Renal cortical epithelial cell (primary cell): ENCODE measurements around the gene PLA2G2E. TPM values are rescaled to one million over a fixed set of nuclear protein-coding genes. Genes with fewer than 3 reads are reported as not detected.
"Not testable (repeated sequence)": the region's sequence is repeated elsewhere in the genome, so short reads cannot be mapped to it uniquely, and the experiment has no call there.

Experiments
- DNase-seq: peaks from one replicate; pipeline ENCODE4 v3.0.0-alpha.2; 2011; ENCODE audit warnings: low read depth
- total RNA-seq: library from RNA; depleted of rRNA; stranded (reverse); fragments of >200 nt; gene quantifications from 2 replicates; pipeline ENCODE4 v1.2.3, GENCODE V29; 2014

Gene PLA2G2E
- total RNA-seq, 1 donor from 2014 or later, result not detected

GRCh38 chr1:19927130-19927421, 3.7 kb upstream of the PLA2G2E start:
- DNase-seq, result not testable (repeated sequence)

DNA sequence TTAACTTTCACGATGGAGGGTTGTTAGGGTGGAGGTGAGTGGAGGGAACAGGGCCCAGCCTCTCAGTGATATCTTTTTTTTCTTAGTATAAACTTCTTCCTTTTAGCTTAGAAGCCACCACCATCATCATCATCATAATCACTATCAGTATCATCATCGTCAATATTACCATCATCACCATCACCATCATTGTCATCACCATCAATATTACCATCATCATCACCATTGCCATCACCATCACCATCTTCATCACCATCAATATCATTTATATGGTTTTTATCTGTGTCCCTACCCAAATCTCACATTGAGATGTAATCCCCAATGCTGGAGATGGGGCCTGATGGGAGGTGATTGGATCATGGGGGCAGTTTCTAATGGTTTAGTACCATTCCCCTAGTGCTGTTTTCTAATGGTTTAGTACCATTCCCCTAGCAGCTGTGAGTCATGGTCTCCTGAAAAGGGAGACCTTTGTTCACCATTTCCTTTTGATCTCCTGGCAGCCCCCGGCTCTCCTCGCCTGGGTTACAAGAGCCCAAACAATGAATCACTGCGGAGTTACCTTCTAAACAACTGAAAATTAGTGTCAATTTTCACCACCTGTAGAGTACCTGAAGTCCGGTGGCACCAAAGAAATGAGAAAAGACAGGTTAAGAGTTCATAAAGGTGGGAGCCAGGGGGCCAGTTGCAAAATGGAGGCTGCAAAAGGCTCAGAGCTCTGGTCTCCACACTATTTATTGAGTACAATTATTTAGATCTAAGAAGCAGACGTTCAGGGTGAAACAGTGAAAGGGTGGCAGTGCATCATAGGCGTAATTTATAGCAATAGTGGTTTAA, 3.1 kb upstream of the PLA2G2E start:
- peak; percentile 91 for DNase-seq

DNA sequence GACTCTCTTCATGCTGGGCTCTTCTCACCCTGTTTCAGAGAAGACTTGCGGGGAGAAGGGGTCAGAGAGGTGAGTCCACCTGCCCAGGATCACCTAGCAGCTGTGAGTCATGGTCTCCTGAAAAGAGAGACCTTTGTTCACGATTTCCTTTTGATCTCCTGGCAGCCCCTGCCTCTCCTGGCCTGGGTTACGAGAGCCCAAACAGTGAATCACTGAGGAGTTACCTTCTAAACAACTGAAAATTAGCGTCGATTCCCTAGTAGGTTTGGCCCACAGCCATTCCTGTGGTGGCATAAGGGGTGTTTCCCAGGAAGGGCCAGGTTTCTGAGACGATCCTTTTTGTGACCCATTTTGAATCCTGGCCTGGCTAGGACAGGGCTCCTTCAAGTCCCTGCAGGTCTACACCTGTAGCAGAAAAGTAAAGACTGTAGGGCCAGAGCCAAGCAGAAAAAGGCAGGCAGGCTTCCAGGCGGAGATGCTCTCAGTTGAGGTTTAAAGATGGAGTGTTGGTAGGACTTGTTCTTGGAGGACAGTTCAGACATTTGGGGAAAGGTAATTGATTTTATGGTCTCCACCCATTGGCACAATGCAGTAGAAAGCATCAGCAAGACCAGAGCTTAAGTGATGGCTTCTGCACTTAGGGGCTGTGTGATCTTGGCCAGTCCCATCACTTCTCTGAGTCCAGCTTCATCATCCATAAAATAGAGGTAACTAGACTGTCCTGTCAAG, 2.1 kb upstream of the PLA2G2E start:
- peak; percentile 90 for DNase-seq

DNA sequence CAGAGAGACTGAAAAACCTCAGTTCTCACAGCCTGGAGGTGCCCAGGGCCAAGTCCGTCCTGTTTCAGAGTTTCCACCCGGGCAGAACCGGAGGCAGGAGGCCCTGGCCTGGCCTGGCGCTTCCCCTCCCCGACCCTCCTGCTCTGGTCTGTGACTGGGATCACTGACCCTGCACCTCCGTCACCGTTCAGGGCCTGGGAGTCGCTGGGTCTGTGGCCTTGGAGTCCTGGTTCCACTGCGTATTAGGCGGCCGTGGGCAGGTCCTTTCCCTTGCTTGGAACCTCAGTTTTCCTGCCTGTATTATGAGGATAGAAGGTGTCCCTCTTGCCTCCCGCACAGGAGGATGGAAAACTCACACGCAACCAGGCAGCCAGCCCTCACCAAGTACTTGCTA, 533 bp upstream of the PLA2G2E start:
- DNase-seq, result no peak

DNA sequence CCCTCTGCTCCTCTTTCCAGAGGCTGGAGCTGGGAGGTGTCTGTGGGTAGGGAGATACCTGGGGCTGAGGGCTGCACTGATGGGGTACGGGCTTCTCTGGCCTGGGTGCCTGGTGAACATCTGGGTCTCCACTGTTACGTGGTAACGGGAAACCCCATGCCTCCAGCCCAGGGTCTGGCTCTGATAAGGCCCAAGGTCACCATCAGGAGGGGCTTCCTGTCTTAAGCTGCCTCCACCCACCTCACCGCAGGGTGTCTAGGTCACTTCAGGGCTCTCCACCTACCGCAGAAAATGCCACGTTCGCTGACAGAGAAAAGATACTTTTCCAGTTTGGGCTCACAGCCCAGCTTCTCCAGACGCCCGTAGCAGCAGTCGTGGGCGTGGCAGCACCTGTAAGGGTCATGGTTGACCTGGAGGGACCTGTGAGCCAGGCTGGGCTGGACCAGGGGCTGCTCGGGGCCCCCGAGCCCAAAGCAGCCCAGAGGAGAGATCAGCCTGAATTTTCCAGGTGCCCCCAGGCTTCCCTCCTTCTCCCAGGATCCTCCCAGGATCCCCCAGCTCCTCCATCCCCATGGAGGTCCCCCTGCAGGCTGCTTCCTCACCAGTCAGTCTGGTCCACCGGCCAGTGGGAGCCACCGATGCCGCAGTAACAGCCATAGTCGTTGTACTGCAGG, 1.3 kb downstream of the PLA2G2E start:
- DNase-seq, result no peak

DNA sequence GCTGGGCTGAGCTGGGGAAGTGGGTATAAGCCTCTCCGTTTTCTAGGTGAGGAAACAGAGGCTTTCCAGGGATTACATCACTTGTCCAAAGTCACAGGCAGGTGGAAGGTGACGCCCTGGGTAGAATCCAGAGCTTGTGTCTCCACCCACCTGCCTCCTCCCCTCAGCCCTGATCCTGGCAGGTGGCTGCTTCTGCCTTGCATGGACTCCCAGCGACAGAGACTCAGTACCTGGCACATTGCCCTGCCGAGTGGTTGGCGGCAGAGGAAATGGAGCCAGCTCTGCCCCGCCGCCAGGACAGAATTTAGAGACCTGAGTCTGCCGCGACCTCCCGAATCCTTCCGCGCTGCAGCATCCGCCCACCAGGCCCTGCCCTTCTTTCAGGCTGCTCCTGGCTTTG, 2.1 kb downstream of the PLA2G2E start:
- DNase-seq, result no peak

DNA sequence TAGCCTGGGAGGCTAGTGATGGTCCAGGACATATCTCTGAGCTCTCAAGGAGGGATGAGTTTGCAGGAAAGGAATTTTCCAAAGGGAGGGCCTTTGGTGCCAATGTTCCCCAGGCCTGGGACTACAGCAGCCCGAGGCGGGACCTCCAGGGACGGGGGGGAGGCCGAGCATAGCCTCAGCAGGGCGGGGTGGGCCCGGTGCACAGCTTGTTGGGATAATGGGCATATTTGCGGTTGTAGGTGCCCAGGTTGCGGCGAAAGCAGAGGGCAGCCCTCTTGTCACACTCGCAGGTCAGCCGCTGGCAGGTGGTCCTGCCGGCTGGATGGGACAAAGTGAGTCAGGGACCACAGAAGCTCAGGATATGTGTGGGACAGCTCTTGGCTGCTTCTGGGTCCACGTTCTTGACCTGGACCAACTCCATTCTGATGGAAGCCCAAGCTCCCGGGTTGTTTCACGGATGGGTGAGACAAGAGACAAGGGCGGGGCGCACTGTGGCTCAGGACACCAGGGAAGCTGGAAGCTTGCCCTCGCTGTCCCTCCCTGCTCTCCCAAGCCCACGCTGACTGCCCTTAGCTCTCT, 3.2 kb downstream of the PLA2G2E start:
- no peak for DNase-seq

DNA sequence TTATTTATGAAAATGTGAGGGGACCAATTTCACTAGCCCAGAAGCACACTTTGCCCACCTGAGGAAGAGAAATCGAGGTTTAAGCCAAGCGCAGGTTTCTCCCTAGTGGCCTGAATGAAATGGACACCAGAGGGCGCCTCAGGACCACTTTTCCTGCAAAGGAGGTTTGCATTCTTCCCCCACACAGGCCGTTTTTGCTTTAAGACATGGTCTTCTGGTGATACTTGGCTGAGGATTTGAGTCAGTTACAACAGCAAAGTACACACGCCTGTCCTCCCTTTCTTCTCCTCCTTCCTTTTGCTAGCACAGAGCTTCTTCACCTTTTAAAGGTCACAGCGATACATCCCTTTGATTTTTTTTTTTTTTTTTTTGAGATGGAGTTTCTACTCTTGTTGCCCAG, 5.4 kb downstream of the PLA2G2E start:
- DNase-seq, result peak; percentile 67

DNA sequence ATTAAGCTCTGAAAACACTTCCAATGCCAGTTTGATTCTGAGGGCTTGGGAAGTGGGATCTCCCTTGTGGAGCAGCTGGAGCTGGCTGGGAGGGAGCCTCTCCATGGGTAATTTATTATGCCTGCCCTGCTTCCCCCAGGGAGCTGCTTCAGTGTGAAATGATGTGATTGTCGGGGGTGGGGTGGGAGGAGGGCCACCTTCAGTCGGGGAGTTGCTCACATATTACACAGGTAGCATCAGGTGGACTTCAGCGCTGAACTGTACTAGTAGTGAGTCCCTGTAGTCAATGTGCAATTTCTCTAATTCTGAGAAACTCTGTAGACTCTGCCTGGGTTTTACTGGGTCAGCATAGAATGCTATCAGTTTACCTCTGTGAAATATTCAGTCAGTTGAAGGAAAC, 12.8 kb downstream of the PLA2G2E start:
- DNase-seq, result no peak

DNA sequence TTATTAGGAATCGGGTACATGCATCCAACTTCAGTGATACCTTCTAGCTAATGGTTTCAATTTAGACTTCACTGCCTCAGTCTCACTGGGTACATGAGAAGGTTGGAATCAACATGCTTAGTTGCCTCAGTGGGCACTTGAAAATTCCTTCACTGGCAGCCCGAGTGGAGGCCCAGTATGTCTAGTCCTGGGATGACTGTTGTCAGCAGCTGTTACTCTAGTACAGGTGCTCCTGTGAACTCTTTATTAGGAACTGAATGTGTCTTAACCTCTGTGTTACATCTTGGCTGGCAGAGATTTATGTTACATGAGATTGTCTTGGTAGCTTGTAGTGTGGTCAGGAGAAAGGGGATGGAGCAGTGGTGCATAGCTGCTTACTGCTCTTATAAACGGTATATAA, 13.4 kb downstream of the PLA2G2E start:
- no peak for DNase-seq

DNA sequence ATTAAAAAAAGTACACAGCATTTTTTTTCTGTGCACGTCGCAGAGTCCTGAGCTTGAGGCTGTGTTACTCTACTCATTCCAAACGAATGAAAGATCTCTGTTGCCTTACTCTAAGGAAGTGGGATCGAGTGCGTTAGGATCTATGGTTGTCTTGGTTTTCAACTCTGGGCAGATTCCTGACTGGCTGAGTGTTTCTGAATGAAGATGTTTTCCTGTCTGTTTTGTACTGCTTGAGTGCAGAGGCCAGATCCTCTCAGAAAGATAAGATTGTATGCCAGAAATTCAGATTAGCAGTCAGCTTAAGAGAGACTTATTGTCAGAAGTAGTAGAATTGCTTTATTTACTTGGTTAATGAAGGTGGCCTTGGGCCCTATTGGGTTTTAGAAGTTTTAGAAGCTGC, 14.0 kb downstream of the PLA2G2E start:
- DNase-seq, result no peak

GRCh38 chr1:19907456-19907855, 16.0 kb downstream of the PLA2G2E start:
- DNase-seq, result no peak

DNA sequence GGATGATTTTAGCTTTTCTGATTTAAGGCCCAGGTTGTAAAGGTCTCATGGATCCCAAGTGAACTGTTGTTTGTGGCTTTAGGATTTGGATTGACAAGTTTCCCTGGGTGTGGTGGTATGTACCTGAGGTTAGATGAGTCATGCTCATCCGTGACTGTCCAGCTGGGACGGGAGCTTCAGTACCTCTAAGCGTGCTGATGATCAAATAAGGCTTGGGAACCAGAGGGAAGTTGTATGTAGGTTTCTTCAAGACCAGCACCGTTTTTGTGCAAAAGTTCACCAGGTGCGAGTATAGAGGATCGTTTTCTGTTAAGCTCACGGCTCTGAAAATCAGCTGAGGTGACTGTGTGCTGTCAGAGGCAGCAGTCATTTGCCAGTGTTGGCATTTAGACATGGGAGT, 19.8 kb downstream of the PLA2G2E start:
- peak; percentile 72 for DNase-seq

DNA sequence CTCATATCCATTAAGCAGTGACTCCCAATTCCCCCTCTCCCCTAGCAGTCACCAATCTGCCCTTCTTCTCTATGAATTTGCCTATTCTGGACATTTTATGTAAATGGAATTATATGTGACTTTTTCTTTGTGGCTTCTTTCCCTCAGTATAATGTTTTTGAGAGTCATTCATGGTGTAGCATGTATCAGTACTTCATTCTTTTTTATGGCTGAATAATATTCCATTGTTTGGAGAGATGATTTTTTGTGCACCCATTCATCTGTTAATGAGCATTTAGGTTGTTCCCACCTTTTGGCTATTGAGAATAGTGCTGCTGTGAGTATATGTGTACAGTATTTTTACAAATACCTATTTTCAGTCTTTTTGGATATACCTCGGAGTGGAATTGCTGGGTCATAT, 21.8 kb downstream of the PLA2G2E start:
- no peak for DNase-seq

DNA sequence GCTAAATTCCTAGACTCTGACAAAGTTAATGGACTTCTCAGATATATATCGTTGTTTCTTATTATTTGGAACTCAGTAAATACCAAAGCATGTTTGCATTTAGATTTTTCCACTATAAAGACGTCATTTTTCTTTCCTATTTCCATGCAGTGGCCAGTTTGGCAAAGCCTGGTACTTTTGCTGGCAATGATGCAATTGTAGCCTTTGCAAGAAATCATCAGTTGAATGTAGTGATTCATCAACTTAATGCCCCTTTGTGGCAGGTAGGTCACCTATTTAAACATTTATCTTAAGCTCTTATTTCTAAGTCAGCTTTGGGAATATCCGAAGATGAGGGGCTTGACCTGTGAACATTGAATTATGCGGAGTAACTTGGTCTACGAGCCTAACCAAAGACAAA, 29.2 kb downstream of the PLA2G2E start:
- DNase-seq, result peak; percentile 48

DNA sequence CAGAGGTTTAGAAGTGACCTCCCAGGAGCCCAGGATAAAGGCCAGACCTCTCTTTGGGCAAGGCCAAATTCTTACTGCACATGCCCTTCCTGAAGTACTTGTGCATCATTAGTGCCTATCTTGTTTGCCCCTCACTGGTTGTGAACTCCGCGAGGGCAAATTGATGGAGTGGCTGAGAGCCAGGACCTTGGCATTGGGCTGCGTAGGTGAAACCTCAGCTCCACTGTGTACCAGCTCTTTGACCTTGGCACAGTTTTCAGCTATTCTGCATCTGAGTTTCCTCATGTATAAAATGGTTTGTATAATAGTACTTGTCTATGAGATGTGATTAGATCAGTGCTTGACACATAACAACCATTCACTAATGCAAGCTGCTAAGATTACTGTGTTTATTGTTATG, 29.7 kb downstream of the PLA2G2E start:
- DNase-seq, result no peak

DNA sequence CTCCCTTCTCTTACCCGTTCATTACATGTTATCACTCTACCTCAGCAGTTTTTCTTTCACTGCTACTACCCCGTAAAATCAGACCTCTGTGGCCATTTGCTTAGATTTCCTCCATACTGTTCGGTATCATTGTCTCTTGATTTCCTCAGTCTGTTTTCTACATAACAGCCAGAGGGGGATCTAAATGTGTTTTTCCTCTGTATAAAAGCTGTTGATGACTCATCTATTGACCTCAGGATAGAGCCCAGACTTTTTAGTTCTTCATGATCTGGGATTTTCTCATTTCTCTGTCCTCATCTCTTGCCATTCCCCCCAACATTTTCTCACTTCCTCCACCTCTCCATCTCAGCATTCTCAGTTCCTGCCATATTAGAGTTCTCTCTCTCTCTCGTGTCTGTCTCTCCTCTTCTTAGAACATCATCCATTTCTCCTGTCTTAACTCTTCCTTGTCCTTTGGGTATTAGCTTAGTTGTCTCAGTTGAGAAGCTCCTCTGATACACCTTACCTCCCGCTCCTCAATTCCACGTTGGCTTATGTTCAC, 30.7 kb downstream of the PLA2G2E start:
- DNase-seq, result peak; percentile 30

- DNase-seq, result no peak
These were observed 31.3 kb downstream of the PLA2G2E start for GRCh38 chr1:19892129-19892528.

GRCh38 chr1:19889656-19890055, 33.8 kb downstream of the PLA2G2E start:
- DNase-seq, result no peak

- no peak for DNase-seq
These were observed 35.3 kb downstream of the PLA2G2E start for GRCh38 chr1:19888112-19888511.

DNA sequence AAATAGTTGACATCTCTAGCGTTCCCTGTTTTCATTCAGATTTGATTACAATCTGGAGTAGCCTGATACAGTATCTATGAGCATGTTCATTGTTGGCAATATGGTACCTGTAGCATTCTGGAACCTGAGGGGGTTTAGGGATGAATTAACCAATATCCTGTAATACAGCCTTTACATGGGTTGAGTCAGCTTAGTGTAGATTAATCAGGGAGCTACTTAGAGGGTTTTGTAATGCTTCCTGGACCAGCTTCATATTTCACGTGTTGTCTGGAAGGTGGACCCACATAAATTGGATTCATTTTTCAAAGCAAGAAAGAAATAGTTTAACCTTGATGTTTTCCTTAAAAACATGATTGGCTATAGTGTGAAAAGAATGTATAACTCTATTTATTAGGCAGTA, 37.6 kb downstream of the PLA2G2E start:
- no peak for DNase-seq

DNA sequence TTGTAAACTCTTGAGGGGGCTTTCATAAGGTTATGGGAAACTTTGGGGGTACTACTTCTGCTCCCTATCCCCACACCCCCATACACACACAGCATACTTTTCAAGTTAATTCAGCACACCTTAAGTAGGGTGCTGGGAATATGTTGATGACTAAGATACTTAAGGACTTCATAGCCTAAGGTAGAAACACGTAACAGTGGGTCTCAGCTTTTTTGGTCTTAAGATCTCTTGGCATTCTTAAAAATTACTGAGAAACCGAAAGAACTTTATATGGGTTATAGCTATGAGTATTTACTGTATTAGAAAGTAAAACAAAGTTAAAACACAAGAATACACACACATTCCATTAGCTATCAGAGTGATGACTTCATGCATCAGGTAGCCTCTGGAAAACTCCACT, 39.1 kb downstream of the PLA2G2E start:
- DNase-seq, result peak; percentile 60
